OCI-LY1 (cell line): Measurements from ENCODE around the gene ACVR1B.
"Not testable (repeated sequence)": the region's sequence is repeated elsewhere in the genome, so short reads cannot be mapped to it uniquely, and the experiment has no call there.

Source experiments
- H2AFZ ChIP-seq: fragments of 200-600 bp; sonication (generic), shearing (Covaris generic); 2 replicates; pipeline ENCODE4 v1.6.0; 2014; ENCODE audit warnings: antibody characterized with exemption, mild to moderate bottlenecking, low read length
- H3F3A ChIP-seq: fragments of 200-600 bp; sonication (generic), shearing (Covaris generic); 2 replicates; pipeline ENCODE4 v1.6.0; 2014; ENCODE audit warnings: mild to moderate bottlenecking, antibody characterized with exemption, low read length, moderate library complexity; ENCODE audit not compliant: insufficient read depth
- H3K27ac ChIP-seq: fragments of 200-600 bp; sonication (generic); 2 replicates; pipeline ENCODE4 v1.5.1; 2014; ENCODE audit warnings: low read length, mixed run types, mild to moderate bottlenecking, low read depth; ENCODE audit not compliant: poor library complexity, severe bottlenecking
- H3K27me3 ChIP-seq: fragments of 200-600 bp; sonication (generic); 2 replicates; pipeline ENCODE4 v1.6.0; 2014; ENCODE audit warnings: antibody characterized with exemption, mild to moderate bottlenecking, low read length, moderate library complexity; ENCODE audit not compliant: insufficient read depth
- H3K36me3 ChIP-seq: fragments of 200-600 bp; sonication (generic); 2 replicates; pipeline ENCODE4 v1.6.1; 2014; ENCODE audit warnings: mild to moderate bottlenecking, antibody characterized with exemption, low read length, moderate library complexity, mixed read lengths; ENCODE audit not compliant: insufficient read depth
- H3K4me1 ChIP-seq: fragments of 200-600 bp; sonication (generic); 2 replicates; pipeline ENCODE4 v1.5.1; 2014; ENCODE audit warnings: mild to moderate bottlenecking, low read length, moderate library complexity; ENCODE audit not compliant: insufficient read depth, severe bottlenecking
- H3K4me2 ChIP-seq: fragments of 200-600 bp; sonication (generic), shearing (Covaris generic); 2 replicates; pipeline ENCODE4 v1.6.1; 2014; ENCODE audit warnings: low read length
- H3K4me3 ChIP-seq: fragments of 200-600 bp; sonication (generic); 2 replicates; pipeline ENCODE4 v1.5.1; 2014; ENCODE audit warnings: low read length, low read depth, mild to moderate bottlenecking, mixed read lengths; ENCODE audit not compliant: poor library complexity, severe bottlenecking
- H3K79me2 ChIP-seq: fragments of 200-600 bp; shearing (Covaris generic); 2 replicates; pipeline ENCODE4 v1.6.1; 2016; ENCODE audit warnings: mixed run types, low read length, mixed read lengths; ENCODE audit not compliant: insufficient read depth
- H3K9ac ChIP-seq: fragments of 200-600 bp; sonication (generic), shearing (Covaris generic); 2 replicates; pipeline ENCODE4 v1.6.1; 2014; ENCODE audit warnings: mild to moderate bottlenecking, low read length, mixed read lengths
- H3K9me2 ChIP-seq: fragments of 200-600 bp; sonication (generic), shearing (Covaris generic); 2 replicates; pipeline ENCODE4 v1.6.1; 2014; ENCODE audit warnings: low read depth, mild to moderate bottlenecking, low read length, mixed read lengths
- H3K9me3 ChIP-seq: fragments of 200-600 bp; shearing (Covaris generic); 2 replicates; pipeline ENCODE4 v1.6.1; 2014; ENCODE audit warnings: low read length, mixed read lengths
- H4K20me1 ChIP-seq: fragments of 200-600 bp; sonication (generic), shearing (Covaris generic); 2 replicates; pipeline ENCODE4 v1.6.0; 2016; ENCODE audit warnings: mild to moderate bottlenecking, low read length; ENCODE audit not compliant: insufficient read depth
- EZH2 ChIP-seq: fragments of 200-600 bp; sonication (generic), shearing (Covaris generic); IDR thresholded peaks from 2 replicates; pipeline ENCODE4 v1.8.0; 2017; ENCODE audit warnings: borderline replicate concordance, mixed run types, mild to moderate bottlenecking, antibody characterized with exemption, low read length, moderate library complexity, mixed read lengths
- TF ChIP-seq, protein P1 (sequence below): fragments of 200-600 bp; sonication (generic), shearing (Covaris generic); IDR thresholded peaks from 2 replicates; pipeline ENCODE4 v1.5.1; 2017; ENCODE audit warnings: mild to moderate bottlenecking, antibody characterized with exemption, low read length, moderate library complexity, mixed read lengths

The ACVR1B gene

DNA sequence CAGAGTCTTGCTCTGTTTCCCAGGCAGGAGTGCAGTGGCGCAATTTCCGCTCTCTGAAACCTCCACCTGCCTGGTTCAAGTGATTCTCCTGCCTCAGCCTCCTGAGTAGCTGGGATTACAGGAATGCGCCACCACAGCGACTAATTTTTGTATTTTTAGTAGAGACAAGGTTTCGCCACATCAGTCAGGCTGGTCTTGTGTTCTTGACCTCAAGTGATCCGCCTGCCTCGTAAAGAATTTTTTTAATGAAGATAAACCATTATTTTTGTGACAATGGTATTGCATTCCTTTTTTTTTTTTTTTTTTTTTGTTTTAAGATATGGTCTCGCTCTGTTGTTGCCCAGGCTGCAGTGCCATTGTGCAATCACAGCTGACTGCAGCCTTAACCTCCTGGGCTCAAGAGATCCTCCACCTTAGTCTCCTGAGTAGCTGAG lies 25.8 kb downstream of the ACVR1B start:
- TF ChIP-seq EZH2 = no peak
- TF ChIP-seq, protein P1, sequence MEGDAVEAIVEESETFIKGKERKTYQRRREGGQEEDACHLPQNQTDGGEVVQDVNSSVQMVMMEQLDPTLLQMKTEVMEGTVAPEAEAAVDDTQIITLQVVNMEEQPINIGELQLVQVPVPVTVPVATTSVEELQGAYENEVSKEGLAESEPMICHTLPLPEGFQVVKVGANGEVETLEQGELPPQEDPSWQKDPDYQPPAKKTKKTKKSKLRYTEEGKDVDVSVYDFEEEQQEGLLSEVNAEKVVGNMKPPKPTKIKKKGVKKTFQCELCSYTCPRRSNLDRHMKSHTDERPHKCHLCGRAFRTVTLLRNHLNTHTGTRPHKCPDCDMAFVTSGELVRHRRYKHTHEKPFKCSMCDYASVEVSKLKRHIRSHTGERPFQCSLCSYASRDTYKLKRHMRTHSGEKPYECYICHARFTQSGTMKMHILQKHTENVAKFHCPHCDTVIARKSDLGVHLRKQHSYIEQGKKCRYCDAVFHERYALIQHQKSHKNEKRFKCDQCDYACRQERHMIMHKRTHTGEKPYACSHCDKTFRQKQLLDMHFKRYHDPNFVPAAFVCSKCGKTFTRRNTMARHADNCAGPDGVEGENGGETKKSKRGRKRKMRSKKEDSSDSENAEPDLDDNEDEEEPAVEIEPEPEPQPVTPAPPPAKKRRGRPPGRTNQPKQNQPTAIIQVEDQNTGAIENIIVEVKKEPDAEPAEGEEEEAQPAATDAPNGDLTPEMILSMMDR = no peak
- peaks cover 14% of the 10 kb centered on the region; the same call in 1 of the 2 replicates for H3K36me3 ChIP-seq
- no peaks in the 10 kb centered on the region for H3K9me3 ChIP-seq
- H3F3A ChIP-seq = no peaks in the 10 kb centered on the region
- H3K27me3 ChIP-seq = no peaks in the 10 kb centered on the region
- no peak overlapping the region for H3K4me2 ChIP-seq
- H3K9ac ChIP-seq = no peak overlapping the region
- no peak overlapping the region for H2AFZ ChIP-seq
- no peaks in the 10 kb centered on the region for H3K79me2 ChIP-seq
- peaks cover 4% of the 10 kb centered on the region for H3K4me1 ChIP-seq
- H3K27ac ChIP-seq = no peak overlapping the region
- H4K20me1 ChIP-seq = no peaks in the 10 kb centered on the region; the same call in 1 of the 2 replicates
- H3K9me2 ChIP-seq = no peaks in the 10 kb centered on the region
- H3K4me3 ChIP-seq = no peak overlapping the region

DNA sequence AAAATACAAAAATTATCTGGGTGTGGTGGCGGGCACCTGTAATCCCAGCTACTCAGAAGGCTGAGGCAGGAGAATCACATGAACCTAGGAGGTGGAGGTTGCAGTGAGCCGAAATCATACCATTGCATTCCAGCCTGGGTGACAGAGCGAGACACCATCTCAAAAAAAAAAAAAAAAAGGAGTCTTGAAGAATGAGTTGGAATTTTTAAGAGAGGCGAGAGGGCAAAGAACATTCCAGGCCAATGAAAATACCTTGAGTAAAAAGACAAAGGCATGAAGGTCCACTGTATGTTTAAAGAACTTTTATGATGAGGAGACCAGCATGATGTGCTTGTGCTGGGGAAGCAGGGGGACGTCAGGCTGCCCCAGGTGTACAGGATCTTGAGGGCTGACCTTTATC lies 27.8 kb downstream of the ACVR1B start:
- H3F3A ChIP-seq, H2AFZ ChIP-seq, H3K27ac ChIP-seq, H3K79me2 ChIP-seq, H3K9me3 ChIP-seq, H3K4me3 ChIP-seq, H3K27me3 ChIP-seq, H3K4me2 ChIP-seq, H3K9ac ChIP-seq, H3K4me1 ChIP-seq, H3K9me2 ChIP-seq, H4K20me1 ChIP-seq: not testable (repeated sequence)
- H3K36me3 ChIP-seq = peaks cover 14% of the 10 kb centered on the region; the same call in 1 of the 2 replicates

DNA sequence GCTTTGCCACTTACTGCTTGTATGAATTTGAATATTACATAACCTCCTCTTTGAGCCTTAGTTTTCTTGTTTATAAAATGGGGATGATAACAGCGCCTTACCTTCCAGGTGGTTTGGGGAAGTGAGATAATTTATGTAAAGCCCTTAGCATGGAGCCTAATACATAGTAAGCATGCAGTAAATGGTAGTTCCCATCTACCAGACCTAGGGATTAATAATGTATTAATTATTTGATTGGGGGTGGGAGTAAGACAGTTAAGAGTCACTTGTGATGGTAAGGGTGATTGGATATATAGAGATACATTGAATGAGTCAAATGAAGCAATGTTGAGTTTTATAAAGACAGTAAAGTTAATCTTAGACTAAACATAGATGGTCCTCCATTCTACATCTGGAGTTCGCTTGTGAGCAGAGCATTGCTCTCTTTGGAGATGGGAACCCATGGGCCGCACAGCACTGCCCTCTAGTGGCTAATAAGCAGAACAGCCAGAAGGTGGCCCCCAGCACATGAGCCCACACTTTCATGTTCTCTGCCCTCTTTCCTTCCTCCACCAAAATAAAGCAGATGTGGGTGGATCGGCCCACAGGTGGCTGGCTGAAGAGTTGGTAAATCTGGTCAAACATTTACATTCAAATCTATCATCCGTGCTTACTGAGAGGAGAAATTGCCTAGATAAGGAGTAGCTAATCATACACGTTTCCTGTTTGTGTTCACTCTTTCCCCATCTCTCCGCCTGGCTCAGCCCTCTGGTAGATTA lies 28.7 kb downstream of the ACVR1B start:
- H3K9me3 ChIP-seq = no peaks in the 10 kb centered on the region
- no peak overlapping the region for H3K4me2 ChIP-seq
- no peaks in the 10 kb centered on the region for H3K79me2 ChIP-seq
- TF ChIP-seq, protein P1 = peak; percentile 94
- no peak for TF ChIP-seq EZH2
- H3K27ac ChIP-seq = no peak overlapping the region
- no peaks in the 10 kb centered on the region for H4K20me1 ChIP-seq
- peaks cover 14% of the 10 kb centered on the region; the same call in 1 of the 2 replicates for H3K36me3 ChIP-seq
- H3F3A ChIP-seq = no peaks in the 10 kb centered on the region
- H3K9me2 ChIP-seq = no peaks in the 10 kb centered on the region
- no peak overlapping the region for H3K9ac ChIP-seq
- no peak overlapping the region for H3K4me3 ChIP-seq
- H3K27me3 ChIP-seq = no peaks in the 10 kb centered on the region
- peaks cover 4% of the 10 kb centered on the region for H3K4me1 ChIP-seq
- H2AFZ ChIP-seq = no peak overlapping the region

DNA sequence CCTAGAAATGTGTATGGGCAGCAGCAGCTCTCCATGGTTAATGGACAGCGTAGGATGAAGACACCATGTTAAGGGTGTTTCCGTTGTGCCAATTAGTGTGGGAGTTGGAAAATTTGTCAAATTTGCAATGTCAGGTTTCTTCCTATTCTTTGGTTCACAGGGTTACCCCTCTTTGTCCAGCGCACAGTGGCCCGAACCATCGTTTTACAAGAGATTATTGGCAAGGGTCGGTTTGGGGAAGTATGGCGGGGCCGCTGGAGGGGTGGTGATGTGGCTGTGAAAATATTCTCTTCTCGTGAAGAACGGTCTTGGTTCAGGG lies 29.3 kb downstream of the ACVR1B start:
- H3F3A ChIP-seq = no peaks in the 10 kb centered on the region
- H2AFZ ChIP-seq = no peak overlapping the region
- H3K9me2 ChIP-seq = no peaks in the 10 kb centered on the region
- H3K4me1 ChIP-seq = peaks cover 4% of the 10 kb centered on the region
- TF ChIP-seq, protein P1 = no peak
- no peak for TF ChIP-seq EZH2
- no peak overlapping the region for H3K4me2 ChIP-seq
- no peaks in the 10 kb centered on the region for H3K79me2 ChIP-seq
- H3K27me3 ChIP-seq = no peaks in the 10 kb centered on the region
- no peaks in the 10 kb centered on the region for H4K20me1 ChIP-seq
- H3K9me3 ChIP-seq = no peaks in the 10 kb centered on the region
- H3K27ac ChIP-seq = no peak overlapping the region
- no peak overlapping the region for H3K9ac ChIP-seq
- peaks cover 12% of the 10 kb centered on the region; the same call in 1 of the 2 replicates for H3K36me3 ChIP-seq
- H3K4me3 ChIP-seq = no peak overlapping the region
